H9 (cell line): ENCODE results near the gene RGL1. TPM values are rescaled to one million over a fixed set of nuclear protein-coding genes. Genes with fewer than 3 reads are reported as not detected.
A peak's percentile ranks its signal among the peaks of the same experiment; 100 is the strongest.

ENCODE experiments used
- DNase-seq: peaks from one replicate; pipeline ENCODE4 v3.0.0-alpha.2; 2017
- H2AFZ ChIP-seq: one replicate; pipeline ENCODE4 v1.6.1; 2013; ENCODE audit warnings: mild to moderate bottlenecking, low read length, control low read depth, moderate library complexity
- H2AK5ac ChIP-seq: 2 replicates; pipeline ENCODE4 v1.6.1; 2013; ENCODE audit warnings: low read length, control low read depth, mixed read lengths; ENCODE audit not compliant: insufficient read length
- H2BK120ac ChIP-seq: one replicate; pipeline ENCODE4 v1.6.1; 2013; ENCODE audit warnings: low read depth, mild to moderate bottlenecking, low read length, control low read depth, inconsistent platforms; ENCODE audit not compliant: poor library complexity, severe bottlenecking
- H2BK12ac ChIP-seq: 2 replicates; pipeline ENCODE4 v1.6.1; 2013; ENCODE audit warnings: low read length, control low read depth, mixed read lengths, low read depth; ENCODE audit not compliant: insufficient read length
- H2BK15ac ChIP-seq: 2 replicates; pipeline ENCODE4 v1.6.1; 2013; ENCODE audit warnings: low read depth, low read length, control low read depth
- H2BK20ac ChIP-seq: one replicate; pipeline ENCODE4 v1.6.1; 2013; ENCODE audit warnings: low read depth, mild to moderate bottlenecking, low read length, control low read depth, inconsistent platforms; ENCODE audit not compliant: poor library complexity, severe bottlenecking
- H2BK5ac ChIP-seq: 2 replicates; pipeline ENCODE4 v1.6.1; 2013; ENCODE audit warnings: low read length, control low read depth, mixed read lengths; ENCODE audit not compliant: insufficient read length
- H3K14ac ChIP-seq: 2 replicates; pipeline ENCODE4 v1.6.1; 2013; ENCODE audit warnings: low read length, control low read depth; ENCODE audit not compliant: insufficient read depth
- H3K18ac ChIP-seq: 2 replicates; pipeline ENCODE4 v1.6.1; 2013; ENCODE audit warnings: low read depth, mild to moderate bottlenecking, mixed read lengths, low read length, control low read depth; ENCODE audit not compliant: insufficient read length
- H3K23ac ChIP-seq: 2 replicates; pipeline ENCODE4 v1.6.1; 2013; ENCODE audit warnings: low read length, control low read depth, mixed read lengths, low read depth; ENCODE audit not compliant: insufficient read length
- H3K23me2 ChIP-seq: 2 replicates; pipeline ENCODE4 v1.6.1; 2013; ENCODE audit warnings: low read depth, mild to moderate bottlenecking, mixed read lengths, low read length, control low read depth; ENCODE audit not compliant: insufficient read length, poor library complexity, severe bottlenecking
- H3K27ac ChIP-seq: 2 replicates; pipeline ENCODE4 v1.5.1; 2013; ENCODE audit warnings: low read length, control low read depth, mixed read lengths, low read depth; ENCODE audit not compliant: insufficient read length
- H3K27me3 ChIP-seq: 2 replicates; pipeline ENCODE4 v1.6.1; 2013; ENCODE audit warnings: low read length, control low read depth, inconsistent platforms; ENCODE audit not compliant: insufficient read depth
- H3K4ac ChIP-seq: 2 replicates; pipeline ENCODE4 v1.6.1; 2013; ENCODE audit warnings: low read depth, mild to moderate bottlenecking, control low read depth, inconsistent platforms, low read length, moderate library complexity
- H3K4me1 ChIP-seq: 2 replicates; pipeline ENCODE4 v1.6.1; 2013; ENCODE audit warnings: low read length, control low read depth, inconsistent platforms; ENCODE audit not compliant: insufficient read depth
- H3K4me2 ChIP-seq: 2 replicates; pipeline ENCODE4 v1.6.1; 2013; ENCODE audit warnings: low read length, control low read depth, mixed read lengths; ENCODE audit not compliant: insufficient read length, insufficient read depth
- H3K56ac ChIP-seq: 2 replicates; pipeline ENCODE4 v1.6.1; 2013; ENCODE audit warnings: low read depth, mild to moderate bottlenecking, mixed read lengths, low read length, control low read depth; ENCODE audit not compliant: insufficient read length
- H3K79me1 ChIP-seq: 2 replicates; pipeline ENCODE4 v1.6.1; 2013; ENCODE audit warnings: low read depth, mild to moderate bottlenecking, moderate library complexity, low read length, control low read depth, inconsistent platforms; ENCODE audit not compliant: insufficient read depth, poor library complexity, severe bottlenecking
- H3K79me2 ChIP-seq: 2 replicates; pipeline ENCODE4 v1.6.1; 2013; ENCODE audit warnings: low read length, control low read depth, inconsistent platforms; ENCODE audit not compliant: insufficient read depth
- H3K9ac ChIP-seq: 2 replicates; pipeline ENCODE4 v1.6.1; 2013; ENCODE audit warnings: low read length, control low read depth, mixed read lengths; ENCODE audit not compliant: insufficient read length; ENCODE audit errors: extremely low read depth
- H3K9me3 ChIP-seq: one replicate; pipeline ENCODE4 v1.6.1; 2013; ENCODE audit warnings: low read depth, low read length, inconsistent platforms; ENCODE audit not compliant: control insufficient read depth
- H3T11ph ChIP-seq: one replicate; pipeline ENCODE4 v1.6.1; 2013; ENCODE audit warnings: mild to moderate bottlenecking, low read length, control low read depth, inconsistent platforms
- H4K20me1 ChIP-seq: one replicate; pipeline ENCODE4 v1.6.1; 2013; ENCODE audit not compliant: control insufficient read depth, insufficient read length, insufficient read depth
- H4K5ac ChIP-seq: 2 replicates; pipeline ENCODE4 v1.6.1; 2013; ENCODE audit warnings: low read depth, mild to moderate bottlenecking, mixed read lengths, low read length, control low read depth; ENCODE audit not compliant: insufficient read length
- H4K8ac ChIP-seq: replicated peaks from 2 replicates; pipeline ENCODE4 v1.6.1; 2013; ENCODE audit warnings: low read length, control low read depth, mixed read lengths, low read depth; ENCODE audit not compliant: insufficient read length
- H4K91ac ChIP-seq: 2 replicates; pipeline ENCODE4 v1.6.1; 2013; ENCODE audit warnings: low read depth, mild to moderate bottlenecking, moderate library complexity, mixed read lengths, low read length, control low read depth; ENCODE audit not compliant: insufficient read length
- H3K27ac Mint-ChIP-seq, 3 experiments: 2 replicates in 2 of 3; 3 replicates in 1 of 3; pipeline ENCODE4 v1.8.0; 2020 to 2021; ENCODE audit warnings: mixed read lengths in 3 of 3, mild to moderate bottlenecking in 1 of 3, moderate library complexity in 1 of 3
- H3K27me3 Mint-ChIP-seq: 2 replicates; pipeline ENCODE4 v1.8.0; 2021; ENCODE audit warnings: low read depth, mild to moderate bottlenecking, moderate library complexity, mixed read lengths
- H3K36me3 Mint-ChIP-seq, 3 experiments: 2 replicates in 2 of 3; 3 replicates in 1 of 3; pipeline ENCODE4 v1.8.0; 2020 to 2021; ENCODE audit warnings: low read depth in 3 of 3, mixed read lengths in 3 of 3; ENCODE audit not compliant: insufficient read depth in 1 of 3
- H3K4me1 Mint-ChIP-seq, 2 experiments: 2 replicates each; pipeline ENCODE4 v1.8.0; 2020; ENCODE audit warnings: mixed read lengths in 2 of 2
- H3K4me3 Mint-ChIP-seq, 2 experiments: 2 replicates in 1 of 2; 3 replicates in 1 of 2; pipeline ENCODE4 v1.8.0; 2020 to 2021; ENCODE audit warnings: mild to moderate bottlenecking in 2 of 2, mixed read lengths in 2 of 2, moderate library complexity in 1 of 2
- H3K9me3 Mint-ChIP-seq, 2 experiments: 2 replicates in 1 of 2; 3 replicates in 1 of 2; pipeline ENCODE4 v1.8.0; 2020; ENCODE audit warnings: mild to moderate bottlenecking in 2 of 2, mixed read lengths in 2 of 2, moderate library complexity in 1 of 2
- CTCF ChIP-seq: fragments of 200-600 bp; sonication (generic); conservative IDR thresholded peaks from 3 replicates; pipeline ENCODE4 v1.8.0; 2021; ENCODE audit warnings: antibody characterized with exemption, mild to moderate bottlenecking
- WGBS: extraction: QIAGEN DNeasy Blood & Tissue Kit; methylation state at CpG from one replicate; pipeline ENCODE4 v1.1.7; 2013; ENCODE audit warnings: missing lambda C conversion rate, low lambda C conversion rate, mixed read lengths; ENCODE audit not compliant: insufficient read length; ENCODE audit errors: extremely low coverage; 5-methylcytosine and 5-hydroxymethylcytosine counted together
- total RNA-seq: library from RNA; stranded (reverse); gene quantifications from 2 replicates; pipeline ENCODE4 v1.2.1, GENCODE V29; 2021

Gene RGL1
- total RNA-seq, 1 experiment from 2014 or later, result 1.4 TPM

- H3K4me1 ChIP-seq, result peaks cover 5% of the 10 kb centered on the region; the same call in 1 of the 2 replicates
- H3K4ac ChIP-seq, result no peak overlapping the region
- H2BK5ac ChIP-seq, result no peak overlapping the region
- peak overlapping the region; percentile 30 for H3K18ac ChIP-seq
- H3K27me3 ChIP-seq, result no peaks in the 10 kb centered on the region
- Mint-ChIP-seq H3K4me3 (no peak overlapping the region), H3K36me3 (no peaks in the 10 kb centered on the region; a peak in 1 of 7 replicates), H3K27me3 (no peaks in the 10 kb centered on the region), H3K4me1 (peaks cover 15 to 18% of the 10 kb centered on the region in 2 experiments), H3K27ac (peak overlapping the region in 2 of 3 experiments; percentile 7 to 19; a peak in 1 of 7 replicates), H3K9me3 (no peaks in the 10 kb centered on the region)
- no peak overlapping the region for H4K91ac ChIP-seq
- no peak overlapping the region for H3K27ac ChIP-seq
- H3K4me2 ChIP-seq, result no peak overlapping the region
- no peak overlapping the region for H2BK20ac ChIP-seq
- no CpG with 5 or more reads among the region's 4 CpGs for WGBS
- H2BK12ac ChIP-seq, result no peak overlapping the region
- no peak overlapping the region for H4K5ac ChIP-seq
- no peak overlapping the region for H3K23ac ChIP-seq
- no peaks in the 10 kb centered on the region for H4K20me1 ChIP-seq
- no peak overlapping the region for H3T11ph ChIP-seq
- H4K8ac ChIP-seq, result no peak overlapping the region
- no peak overlapping the region for H3K9ac ChIP-seq
- H3K14ac ChIP-seq, result peak overlapping the region; percentile 51; the same call in 1 of the 2 replicates
- H2BK120ac ChIP-seq, result no peak overlapping the region
- no peak overlapping the region for H3K56ac ChIP-seq
- no peak for TF ChIP-seq CTCF
- no peaks in the 10 kb centered on the region for H3K9me3 ChIP-seq
- H3K79me1 ChIP-seq, result no peaks in the 10 kb centered on the region
- DNase-seq, result peak; percentile 72
- H3K79me2 ChIP-seq, result no peaks in the 10 kb centered on the region
- no peak overlapping the region for H2BK15ac ChIP-seq
- no peak overlapping the region for H2AK5ac ChIP-seq
- no peak overlapping the region for H2AFZ ChIP-seq
- H3K23me2 ChIP-seq, result no peaks in the 10 kb centered on the region
Measured at GRCh38 chr1:183881387-183882131, 76.6 kb downstream of the RGL1 start.
